Type B pancreatic cell (in vitro differentiated cells): ENCODE measurements around the gene LIPA. TPM values are rescaled to one million over a fixed set of nuclear protein-coding genes. Genes with fewer than 3 reads are reported as not detected.

Experiments
- DNase-seq: peaks from one replicate; pipeline ENCODE4 v3.0.0; 2021; ENCODE audit warnings: mixed read lengths; ENCODE audit not compliant: unreplicated experiment; ENCODE audit errors: extremely low spot score
- H3K27ac Mint-ChIP-seq: 2 replicates; pipeline ENCODE4 v1.8.0; 2021; ENCODE audit warnings: mild to moderate bottlenecking, mixed read lengths
- H3K27me3 Mint-ChIP-seq: 2 replicates; pipeline ENCODE4 v1.8.0; 2021; ENCODE audit warnings: mixed read lengths
- H3K36me3 Mint-ChIP-seq: 2 replicates; pipeline ENCODE4 v1.8.0; 2021; ENCODE audit warnings: mixed read lengths
- H3K4me1 Mint-ChIP-seq: one replicate; pipeline ENCODE4 v1.8.0; 2021; ENCODE audit warnings: mixed read lengths; ENCODE audit not compliant: unreplicated experiment
- H3K4me3 Mint-ChIP-seq: 2 replicates; pipeline ENCODE4 v1.8.0; 2021; ENCODE audit warnings: mild to moderate bottlenecking, mixed read lengths
- H3K9me3 Mint-ChIP-seq: 2 replicates; pipeline ENCODE4 v1.8.0; 2021; ENCODE audit warnings: mixed read lengths
- CTCF ChIP-seq: fragments of 200-600 bp; sonication (generic); conservative IDR thresholded peaks from 2 replicates; pipeline ENCODE4 v1.5.0; 2021; ENCODE audit warnings: antibody characterized with exemption, mild to moderate bottlenecking
- total RNA-seq: library from RNA; stranded (reverse); gene quantifications from 2 replicates; pipeline ENCODE4 v1.2.1, GENCODE V29; 2021; ENCODE audit warnings: low replicate concordance

LIPA gene
- total RNA-seq, 1 donor from 2014 or later, result 46.4 TPM

DNA sequence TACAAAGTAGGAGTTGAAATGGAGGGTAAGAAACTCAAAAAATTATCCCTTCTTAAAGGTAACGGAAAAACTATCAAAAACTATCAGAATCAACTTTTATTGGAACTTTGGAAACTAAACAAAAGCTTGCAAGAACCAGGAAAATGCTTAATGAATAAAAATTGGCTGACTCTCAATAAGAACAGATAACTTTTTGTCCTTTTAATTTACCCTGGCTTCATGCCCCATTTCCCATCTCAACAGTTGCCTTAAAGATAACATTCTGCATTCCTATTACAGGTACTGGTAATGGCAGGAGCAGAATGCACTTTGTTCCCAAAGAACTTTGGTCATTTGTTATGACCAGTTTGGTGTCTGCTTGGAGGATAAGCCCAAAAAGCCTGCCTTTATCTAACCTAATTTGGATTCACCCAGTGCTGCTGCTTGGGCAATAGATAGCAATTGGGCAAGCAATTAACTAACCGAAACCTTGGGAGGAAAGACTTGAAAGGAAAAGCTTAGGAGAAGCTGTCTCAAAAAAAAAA is 62.3 kb downstream of the LIPA start:
- no peak for DNase-seq
- Mint-ChIP-seq H3K36me3 (no peaks in the 10 kb centered on the region), H3K4me1 (no peaks in the 10 kb centered on the region), H3K27ac (no peak overlapping the region), H3K27me3 (peaks cover 9% of the 10 kb centered on the region), H3K4me3 (no peak overlapping the region), H3K9me3 (no peaks in the 10 kb centered on the region)
- no peak for TF ChIP-seq CTCF

DNA sequence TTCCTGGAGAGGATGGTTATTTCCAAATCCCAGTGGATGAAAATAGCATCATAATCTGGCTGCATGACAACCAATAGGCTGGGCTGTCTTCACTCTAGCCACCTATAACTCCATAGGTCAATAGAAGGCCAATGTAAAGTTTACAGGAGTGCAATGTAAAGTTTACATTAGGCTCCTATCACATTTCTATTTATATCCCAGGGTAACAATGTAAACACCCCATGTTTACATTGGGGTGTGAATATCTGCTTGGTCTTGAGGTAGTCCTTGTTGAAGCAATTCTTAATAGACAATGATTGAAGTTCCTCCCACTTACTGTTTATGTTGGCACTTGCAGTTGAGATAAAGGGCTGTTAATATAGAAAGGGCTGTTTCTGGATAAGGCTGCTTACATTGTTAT is 65.9 kb downstream of the LIPA start:
- no peaks in the 10 kb centered on the region for H3K4me1 Mint-ChIP-seq
- H3K27ac Mint-ChIP-seq, result no peak overlapping the region
- no peak overlapping the region for H3K4me3 Mint-ChIP-seq
- H3K27me3 Mint-ChIP-seq, result peaks cover 8% of the 10 kb centered on the region
- no peak for TF ChIP-seq CTCF
- DNase-seq, result no peak
- no peaks in the 10 kb centered on the region for H3K36me3 Mint-ChIP-seq
- H3K9me3 Mint-ChIP-seq, result no peaks in the 10 kb centered on the region

DNA sequence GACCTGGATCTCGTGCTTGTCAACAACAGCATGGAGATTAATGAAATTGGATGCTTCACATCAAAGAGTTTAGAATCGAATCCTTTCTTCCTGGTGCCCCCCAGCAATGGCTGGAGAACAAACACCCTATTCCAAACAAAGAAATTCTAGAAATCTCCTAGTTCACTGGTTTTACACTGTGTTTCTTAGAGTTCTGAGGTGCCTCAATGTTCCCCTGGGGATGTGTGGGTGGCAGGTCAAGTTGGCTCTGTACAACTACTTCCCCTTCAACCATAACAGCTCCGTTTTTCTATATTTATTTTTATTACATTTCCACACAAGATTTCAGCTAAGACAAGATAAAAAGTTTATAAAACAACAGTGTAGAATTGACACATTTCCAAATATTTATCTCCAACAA is 66.9 kb downstream of the LIPA start:
- Mint-ChIP-seq H3K4me1 (no peaks in the 10 kb centered on the region), H3K9me3 (no peaks in the 10 kb centered on the region), H3K36me3 (no peaks in the 10 kb centered on the region), H3K4me3 (no peak overlapping the region), H3K27ac (no peak overlapping the region), H3K27me3 (peaks cover 6% of the 10 kb centered on the region)
- DNase-seq, result no peak
- TF ChIP-seq CTCF, result no peak

DNA sequence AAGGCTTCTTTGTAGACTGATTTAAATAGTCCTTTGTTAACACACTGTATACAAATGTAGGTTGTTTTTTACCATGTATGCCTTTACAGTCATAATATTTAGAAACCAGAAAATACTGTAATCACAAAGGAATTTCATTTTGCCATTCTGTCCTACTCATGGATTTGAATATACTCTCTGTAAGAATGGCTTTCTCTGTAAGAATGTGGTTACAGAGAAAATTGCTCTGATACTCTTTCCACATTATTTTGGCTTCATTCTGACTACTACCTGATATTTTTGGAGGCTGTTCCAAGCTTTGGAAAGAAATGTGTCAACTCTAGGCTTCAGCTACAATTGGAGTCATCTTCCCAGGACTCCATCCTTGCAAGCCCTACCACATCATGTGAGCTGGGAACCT is 68.0 kb downstream of the LIPA start:
- Mint-ChIP-seq H3K9me3 (no peaks in the 10 kb centered on the region), H3K27ac (no peak overlapping the region), H3K27me3 (peaks cover 3% of the 10 kb centered on the region), H3K4me1 (no peaks in the 10 kb centered on the region), H3K4me3 (no peak overlapping the region), H3K36me3 (no peaks in the 10 kb centered on the region)
- TF ChIP-seq CTCF, result no peak
- DNase-seq, result no peak

DNA sequence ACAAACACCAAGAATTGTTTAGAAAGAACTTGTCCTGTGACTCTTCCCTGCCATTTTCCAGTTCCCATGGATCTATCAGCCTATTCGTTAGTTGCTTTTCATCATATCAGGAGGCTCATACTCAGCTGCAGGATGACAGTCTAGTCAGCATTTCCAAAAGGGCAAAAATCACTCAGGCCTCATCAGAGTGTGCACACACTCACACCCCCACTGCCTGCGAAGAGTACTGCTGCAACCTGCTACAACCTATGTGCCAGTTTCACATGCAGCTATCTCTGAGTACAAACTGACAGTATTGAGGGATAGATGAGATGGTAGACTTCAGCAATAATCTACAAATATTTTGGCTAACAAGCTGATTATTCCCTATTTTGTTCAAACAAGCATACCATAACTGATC is 68.7 kb downstream of the LIPA start:
- Mint-ChIP-seq H3K4me1 (no peaks in the 10 kb centered on the region), H3K9me3 (no peaks in the 10 kb centered on the region), H3K27ac (no peak overlapping the region), H3K4me3 (no peak overlapping the region), H3K27me3 (peaks cover 3% of the 10 kb centered on the region), H3K36me3 (no peaks in the 10 kb centered on the region)
- no peak for TF ChIP-seq CTCF
- DNase-seq, result no peak

DNA sequence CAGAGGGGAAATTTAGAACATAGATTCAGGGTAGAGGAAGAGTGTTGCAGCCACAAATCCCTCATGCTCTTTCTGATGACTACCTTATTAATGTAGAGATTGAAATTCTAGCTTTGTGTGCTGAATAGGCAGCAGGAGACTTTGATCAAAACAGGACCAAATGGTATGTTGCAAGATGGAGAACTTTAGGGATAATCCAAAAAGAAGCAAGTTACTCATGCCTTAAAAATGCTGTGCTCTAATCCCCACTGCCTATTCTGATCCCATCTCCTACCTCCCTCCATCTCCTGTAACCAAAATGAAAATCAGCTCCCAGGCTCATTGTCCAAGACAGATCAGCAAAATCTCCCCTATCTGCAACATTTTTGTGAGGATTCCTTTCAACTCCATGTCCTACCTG is 75.8 kb downstream of the LIPA start:
- peaks cover 7% of the 10 kb centered on the region for H3K4me1 Mint-ChIP-seq
- H3K9me3 Mint-ChIP-seq, result no peaks in the 10 kb centered on the region
- no peak for DNase-seq
- H3K27me3 Mint-ChIP-seq, result no peaks in the 10 kb centered on the region
- no peak overlapping the region for H3K27ac Mint-ChIP-seq
- no peak for TF ChIP-seq CTCF
- no peaks in the 10 kb centered on the region for H3K36me3 Mint-ChIP-seq
- no peak overlapping the region for H3K4me3 Mint-ChIP-seq
